OCI-LY3 (cell line): Measurements from ENCODE around the gene NUDCD3.

Experiments
- H2AFZ ChIP-seq: fragments of 200-600, 300-600 bp; shearing (Covaris generic); 2 replicates; pipeline ENCODE4 v1.6.0; 2014; ENCODE audit warnings: antibody characterized with exemption, low read depth, low read length
- H3K27ac ChIP-seq: fragments of 200-600, 300-600 bp; sonication (generic); 2 replicates; pipeline ENCODE4 v1.5.1; 2014; ENCODE audit warnings: mild to moderate bottlenecking, low read length, moderate library complexity, mixed read lengths
- H3K27me3 ChIP-seq: fragments of 200-600, 300-600 bp; sonication (generic); 2 replicates; pipeline ENCODE4 v1.6.1; 2014; ENCODE audit warnings: low read depth, low read length, mixed read lengths
- H3K36me3 ChIP-seq: fragments of 200-600, 300-600 bp; sonication (generic); replicated peaks from 2 replicates; pipeline ENCODE3; 2014; ENCODE audit warnings: low read depth, low read length, mixed read lengths
- H3K4me1 ChIP-seq: fragments of 300-600, 200-600 bp; sonication (generic); 2 replicates; pipeline ENCODE4 v1.6.1; 2014; ENCODE audit warnings: low read length, mixed read lengths
- H3K4me2 ChIP-seq: fragments of 200-600, 300-600 bp; sonication (generic); 2 replicates; pipeline ENCODE4 v1.6.1; 2014; ENCODE audit warnings: low read length, mixed read lengths
- H3K4me3 ChIP-seq: fragments of 300-600, 200-600 bp; sonication (generic); 2 replicates; pipeline ENCODE4 v1.5.1; 2014; ENCODE audit warnings: antibody characterized with exemption, mild to moderate bottlenecking, low read length, moderate library complexity
- H3K79me2 ChIP-seq: fragments of 300-600, 200-600 bp; shearing (Covaris generic); 2 replicates; pipeline ENCODE4 v1.6.1; 2014; ENCODE audit warnings: mild to moderate bottlenecking, low read length, mixed read lengths
- H3K9ac ChIP-seq: fragments of 300-600, 200-600 bp; shearing (Covaris generic); 2 replicates; pipeline ENCODE4 v1.6.0; 2014; ENCODE audit warnings: mild to moderate bottlenecking, low read length, moderate library complexity
- H3K9me3 ChIP-seq: fragments of 200-600, 300-600 bp; shearing (Covaris generic); 2 replicates; pipeline ENCODE4 v1.6.1; 2014; ENCODE audit warnings: low read length, mixed read lengths; ENCODE audit not compliant: insufficient read depth
- H4K20me1 ChIP-seq: fragments of 200-600, 300-600 bp; sonication (generic); 2 replicates; pipeline ENCODE4 v1.6.1; 2016; ENCODE audit warnings: low read length, mixed read lengths; ENCODE audit not compliant: insufficient read depth
- EZH2phosphoT487 ChIP-seq: fragments of 200-600 bp; shearing (Covaris generic); IDR thresholded peaks from 2 replicates; pipeline ENCODE4 v1.6.1; 2018; ENCODE audit warnings: antibody characterized with exemption, mixed run types, low read depth
- TF ChIP-seq, protein P1 (sequence below): fragments of 200-600, 300-600 bp; sonication (generic); IDR thresholded peaks from 2 replicates; pipeline ENCODE4 v1.5.1; 2014; ENCODE audit warnings: antibody characterized with exemption, low read length, low read depth

Gene NUDCD3

DNA sequence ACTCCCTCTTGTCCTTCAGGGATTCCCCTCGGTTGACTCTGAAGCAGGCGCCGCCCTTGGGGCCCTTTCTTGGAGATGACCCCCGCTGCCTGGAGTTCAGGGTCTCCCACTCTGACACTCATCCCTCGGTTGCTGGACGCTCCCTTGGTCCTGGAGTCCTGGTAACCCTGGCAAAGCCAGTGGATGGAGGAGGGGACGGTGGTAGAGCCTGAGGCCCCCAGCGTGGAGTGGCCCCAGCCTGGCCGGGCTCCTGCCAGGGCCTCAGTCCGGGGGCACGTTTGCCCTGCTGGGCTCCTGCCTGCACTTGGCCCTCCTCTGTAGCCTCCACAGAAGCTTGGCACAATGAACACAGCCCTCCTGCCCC is 155.7 kb downstream of the NUDCD3 start:
- no peak overlapping the region for H2AFZ ChIP-seq
- peaks cover 3% of the 10 kb centered on the region for H3K36me3 ChIP-seq
- H3K27ac ChIP-seq, result no peak overlapping the region
- no peak overlapping the region for H3K4me3 ChIP-seq
- H3K9ac ChIP-seq, result no peak overlapping the region
- H3K9me3 ChIP-seq, result peaks cover 12% of the 10 kb centered on the region; the same call in 1 of the 2 replicates
- H3K27me3 ChIP-seq, result no peaks in the 10 kb centered on the region
- H3K4me1 ChIP-seq, result peaks cover 8% of the 10 kb centered on the region
- H3K4me2 ChIP-seq, result no peak overlapping the region
- H4K20me1 ChIP-seq, result no peaks in the 10 kb centered on the region
- TF ChIP-seq, protein P1, sequence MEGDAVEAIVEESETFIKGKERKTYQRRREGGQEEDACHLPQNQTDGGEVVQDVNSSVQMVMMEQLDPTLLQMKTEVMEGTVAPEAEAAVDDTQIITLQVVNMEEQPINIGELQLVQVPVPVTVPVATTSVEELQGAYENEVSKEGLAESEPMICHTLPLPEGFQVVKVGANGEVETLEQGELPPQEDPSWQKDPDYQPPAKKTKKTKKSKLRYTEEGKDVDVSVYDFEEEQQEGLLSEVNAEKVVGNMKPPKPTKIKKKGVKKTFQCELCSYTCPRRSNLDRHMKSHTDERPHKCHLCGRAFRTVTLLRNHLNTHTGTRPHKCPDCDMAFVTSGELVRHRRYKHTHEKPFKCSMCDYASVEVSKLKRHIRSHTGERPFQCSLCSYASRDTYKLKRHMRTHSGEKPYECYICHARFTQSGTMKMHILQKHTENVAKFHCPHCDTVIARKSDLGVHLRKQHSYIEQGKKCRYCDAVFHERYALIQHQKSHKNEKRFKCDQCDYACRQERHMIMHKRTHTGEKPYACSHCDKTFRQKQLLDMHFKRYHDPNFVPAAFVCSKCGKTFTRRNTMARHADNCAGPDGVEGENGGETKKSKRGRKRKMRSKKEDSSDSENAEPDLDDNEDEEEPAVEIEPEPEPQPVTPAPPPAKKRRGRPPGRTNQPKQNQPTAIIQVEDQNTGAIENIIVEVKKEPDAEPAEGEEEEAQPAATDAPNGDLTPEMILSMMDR, result no peak
- no peak for TF ChIP-seq EZH2phosphoT487
- H3K79me2 ChIP-seq, result no peaks in the 10 kb centered on the region

DNA sequence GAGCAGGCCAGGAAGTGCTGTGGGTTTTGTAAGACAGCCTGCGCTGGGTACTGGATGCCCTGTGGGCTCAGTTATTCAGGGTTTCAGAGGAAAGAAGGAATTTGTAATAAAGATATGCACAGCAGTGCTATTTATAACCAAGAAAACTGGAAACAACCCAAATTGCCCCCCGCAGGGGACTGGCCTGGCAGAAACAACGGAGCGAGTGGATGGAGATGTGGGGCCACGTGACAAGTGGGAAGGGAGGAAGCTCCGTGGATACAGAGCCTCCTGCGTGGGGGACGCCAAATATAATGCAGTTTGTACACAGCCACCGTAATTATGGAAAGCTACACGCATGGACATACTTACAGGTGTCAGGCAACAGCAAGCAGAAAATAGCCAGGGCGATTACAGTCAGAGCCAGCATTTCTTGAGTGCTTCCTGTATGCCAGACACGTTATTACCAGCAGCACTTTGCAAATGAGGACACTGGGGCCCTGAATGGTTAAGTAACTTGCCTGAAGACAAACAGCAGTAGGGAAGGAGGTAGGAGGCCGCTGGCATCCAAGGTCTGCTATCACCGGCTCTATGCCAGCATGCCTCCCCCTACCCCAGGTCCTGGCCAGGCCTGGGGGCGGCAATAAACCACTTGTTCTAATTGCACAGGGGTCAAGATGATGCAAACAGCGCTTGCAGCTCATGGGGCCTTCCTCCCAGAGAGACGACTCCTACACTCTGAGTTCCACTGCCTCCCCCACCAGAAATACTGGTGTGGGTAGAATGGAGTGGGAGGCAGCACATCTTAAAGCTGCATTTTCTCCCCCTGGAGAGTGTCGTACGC is 156.3 kb downstream of the NUDCD3 start:
- Histone ChIP-seq H3K4me1 (peaks cover 7% of the 10 kb centered on the region), H3K36me3 (peaks cover 3% of the 10 kb centered on the region), H3K4me2 (no peak overlapping the region), H4K20me1 (no peaks in the 10 kb centered on the region), H2AFZ (no peak overlapping the region), H3K79me2 (no peaks in the 10 kb centered on the region), H3K27ac (no peak overlapping the region), H3K9me3 (peaks cover 12% of the 10 kb centered on the region; the same call in 1 of the 2 replicates), H3K4me3 (no peak overlapping the region), H3K27me3 (no peaks in the 10 kb centered on the region), H3K9ac (no peak overlapping the region)
- TF ChIP-seq, protein P1, result no peak
- TF ChIP-seq EZH2phosphoT487, result no peak

DNA sequence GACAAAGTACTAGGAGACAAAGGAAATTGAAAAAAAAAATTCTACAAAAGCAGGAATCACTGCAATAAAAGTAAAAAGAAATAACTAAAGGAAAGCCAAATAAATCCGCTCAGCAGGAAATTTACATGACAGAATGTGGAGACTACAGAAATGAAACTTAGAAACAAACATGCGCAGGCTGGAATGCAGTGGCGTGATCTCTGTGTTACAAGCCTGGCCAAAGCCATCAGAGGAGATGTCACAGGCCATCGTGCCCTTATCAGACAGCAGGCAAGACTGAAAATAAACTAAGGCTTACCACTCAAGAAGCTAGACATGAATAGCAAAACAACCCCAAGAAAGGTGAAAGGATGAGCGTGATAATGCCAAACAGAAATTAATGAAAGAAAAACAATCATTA is 158.8 kb downstream of the NUDCD3 start:
- no peak overlapping the region for H2AFZ ChIP-seq
- H3K4me3 ChIP-seq, result no peak overlapping the region
- TF ChIP-seq, protein P1, result no peak
- no peak for TF ChIP-seq EZH2phosphoT487
- no peak overlapping the region for H3K9ac ChIP-seq
- H3K79me2 ChIP-seq, result no peaks in the 10 kb centered on the region
- H4K20me1 ChIP-seq, result no peaks in the 10 kb centered on the region
- H3K9me3 ChIP-seq, result no peaks in the 10 kb centered on the region
- H3K4me1 ChIP-seq, result no peaks in the 10 kb centered on the region
- H3K4me2 ChIP-seq, result no peak overlapping the region
- no peaks in the 10 kb centered on the region for H3K36me3 ChIP-seq
- no peaks in the 10 kb centered on the region for H3K27me3 ChIP-seq
- no peak overlapping the region for H3K27ac ChIP-seq

DNA sequence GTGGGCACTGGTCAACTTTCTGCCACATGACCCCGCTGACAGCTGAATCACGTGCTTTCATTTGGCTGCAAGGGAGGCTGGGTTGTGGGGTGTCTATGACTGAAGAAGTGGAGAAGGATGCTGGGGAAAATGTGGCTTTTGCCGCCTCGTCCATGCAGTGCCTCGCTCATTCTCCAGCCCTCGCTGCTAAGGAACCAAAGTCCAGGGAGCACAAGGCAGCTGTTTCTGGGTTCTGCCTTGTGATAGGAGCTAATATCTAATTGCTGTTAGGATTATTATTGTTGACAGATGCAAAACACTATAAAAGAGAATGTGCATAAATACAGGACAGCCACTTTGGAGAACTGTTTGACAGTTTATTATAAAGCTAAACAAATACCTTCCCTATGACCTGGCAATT is 160.1 kb downstream of the NUDCD3 start:
- Histone ChIP-seq H3K27ac (no peak overlapping the region), H3K4me1 (no peaks in the 10 kb centered on the region), H3K4me3 (no peak overlapping the region), H3K9ac (no peak overlapping the region), H3K9me3 (no peaks in the 10 kb centered on the region), H3K27me3 (no peaks in the 10 kb centered on the region), H4K20me1 (no peaks in the 10 kb centered on the region), H3K4me2 (no peak overlapping the region), H2AFZ (no peak overlapping the region), H3K79me2 (no peaks in the 10 kb centered on the region), H3K36me3 (no peaks in the 10 kb centered on the region)
- no peak for TF ChIP-seq EZH2phosphoT487
- TF ChIP-seq, protein P1, result no peak
